ENCODE measurements around the gene FGD3.
"Not testable (repeated sequence)": the region's sequence is repeated elsewhere in the genome, so short reads cannot be mapped to it uniquely, and the experiment has no call there.

FGD3 gene, protein sequence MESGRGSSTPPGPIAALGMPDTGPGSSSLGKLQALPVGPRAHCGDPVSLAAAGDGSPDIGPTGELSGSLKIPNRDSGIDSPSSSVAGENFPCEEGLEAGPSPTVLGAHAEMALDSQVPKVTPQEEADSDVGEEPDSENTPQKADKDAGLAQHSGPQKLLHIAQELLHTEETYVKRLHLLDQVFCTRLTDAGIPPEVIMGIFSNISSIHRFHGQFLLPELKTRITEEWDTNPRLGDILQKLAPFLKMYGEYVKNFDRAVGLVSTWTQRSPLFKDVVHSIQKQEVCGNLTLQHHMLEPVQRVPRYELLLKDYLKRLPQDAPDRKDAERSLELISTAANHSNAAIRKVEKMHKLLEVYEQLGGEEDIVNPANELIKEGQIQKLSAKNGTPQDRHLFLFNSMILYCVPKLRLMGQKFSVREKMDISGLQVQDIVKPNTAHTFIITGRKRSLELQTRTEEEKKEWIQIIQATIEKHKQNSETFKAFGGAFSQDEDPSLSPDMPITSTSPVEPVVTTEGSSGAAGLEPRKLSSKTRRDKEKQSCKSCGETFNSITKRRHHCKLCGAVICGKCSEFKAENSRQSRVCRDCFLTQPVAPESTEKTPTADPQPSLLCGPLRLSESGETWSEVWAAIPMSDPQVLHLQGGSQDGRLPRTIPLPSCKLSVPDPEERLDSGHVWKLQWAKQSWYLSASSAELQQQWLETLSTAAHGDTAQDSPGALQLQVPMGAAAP

DNA sequence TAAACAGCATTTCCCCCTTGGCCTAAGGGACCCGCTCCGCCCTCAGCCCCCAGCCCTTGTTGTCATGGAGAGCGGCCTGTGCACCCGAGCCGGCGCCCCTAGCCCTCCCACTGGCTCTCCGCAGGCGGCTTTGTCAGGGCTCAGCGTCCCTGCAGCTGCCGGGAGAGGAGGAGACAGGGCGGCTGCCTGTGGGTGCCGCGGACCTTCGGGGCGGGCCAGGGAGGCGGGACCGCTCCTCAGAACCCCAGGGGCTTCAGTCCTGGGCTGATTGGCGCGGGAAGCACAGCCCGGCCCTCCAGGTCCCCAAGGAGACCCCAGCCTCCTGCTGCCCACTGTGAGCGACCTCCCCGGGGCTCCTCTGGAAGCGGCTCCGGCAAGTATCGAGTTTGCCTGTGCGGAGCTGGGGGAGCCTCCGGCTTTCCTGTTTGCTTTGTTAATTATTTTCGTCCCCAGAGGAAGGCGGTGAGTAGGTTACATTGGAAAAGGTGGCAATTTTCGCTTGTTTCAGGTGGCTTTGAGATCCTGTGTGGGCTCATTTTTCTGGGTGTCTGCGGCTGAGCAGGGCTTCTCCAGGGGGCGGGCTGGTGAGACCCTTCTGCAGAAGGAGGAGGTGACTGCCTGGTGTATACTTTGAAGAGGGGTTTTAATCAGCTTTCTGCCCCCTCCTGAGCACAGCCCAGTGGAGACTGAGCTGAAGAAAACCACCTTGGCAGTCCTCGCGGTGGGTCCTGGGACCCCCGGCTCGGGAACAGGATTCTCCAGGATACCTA, at the start of gene FGD3:
TSS of gene FGD3 (plus strand) at position 256 of the 770 bp plus-strand sequence. CDS start 28,734 bp downstream, outside the sequence.
- peak; percentile 80 for DNase-seq (ENCODE audit: low spot score)

DNA sequence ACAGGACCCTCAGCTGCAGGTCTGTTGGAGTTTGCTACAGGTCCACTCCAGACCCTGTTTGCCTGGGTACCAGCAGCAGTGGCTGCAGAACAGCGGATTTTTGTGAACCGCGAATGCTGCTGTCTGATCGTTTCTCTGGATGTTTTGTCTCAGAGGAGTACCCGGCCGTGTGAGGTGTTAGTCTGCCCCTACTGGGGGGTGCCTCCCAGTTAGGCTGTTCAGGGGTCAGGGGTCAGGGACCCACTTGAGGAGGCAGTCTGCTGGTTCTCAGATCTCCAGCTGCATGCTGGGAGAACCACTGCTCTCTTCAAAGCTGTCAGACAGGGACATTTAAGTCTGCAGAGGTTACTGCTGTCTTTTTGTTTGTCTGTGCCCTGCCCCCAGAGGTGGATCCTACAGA, 42.2 kb upstream of the FGD3 start:
- DNase-seq (ENCODE audit: low spot score) = not testable (repeated sequence)

DNA sequence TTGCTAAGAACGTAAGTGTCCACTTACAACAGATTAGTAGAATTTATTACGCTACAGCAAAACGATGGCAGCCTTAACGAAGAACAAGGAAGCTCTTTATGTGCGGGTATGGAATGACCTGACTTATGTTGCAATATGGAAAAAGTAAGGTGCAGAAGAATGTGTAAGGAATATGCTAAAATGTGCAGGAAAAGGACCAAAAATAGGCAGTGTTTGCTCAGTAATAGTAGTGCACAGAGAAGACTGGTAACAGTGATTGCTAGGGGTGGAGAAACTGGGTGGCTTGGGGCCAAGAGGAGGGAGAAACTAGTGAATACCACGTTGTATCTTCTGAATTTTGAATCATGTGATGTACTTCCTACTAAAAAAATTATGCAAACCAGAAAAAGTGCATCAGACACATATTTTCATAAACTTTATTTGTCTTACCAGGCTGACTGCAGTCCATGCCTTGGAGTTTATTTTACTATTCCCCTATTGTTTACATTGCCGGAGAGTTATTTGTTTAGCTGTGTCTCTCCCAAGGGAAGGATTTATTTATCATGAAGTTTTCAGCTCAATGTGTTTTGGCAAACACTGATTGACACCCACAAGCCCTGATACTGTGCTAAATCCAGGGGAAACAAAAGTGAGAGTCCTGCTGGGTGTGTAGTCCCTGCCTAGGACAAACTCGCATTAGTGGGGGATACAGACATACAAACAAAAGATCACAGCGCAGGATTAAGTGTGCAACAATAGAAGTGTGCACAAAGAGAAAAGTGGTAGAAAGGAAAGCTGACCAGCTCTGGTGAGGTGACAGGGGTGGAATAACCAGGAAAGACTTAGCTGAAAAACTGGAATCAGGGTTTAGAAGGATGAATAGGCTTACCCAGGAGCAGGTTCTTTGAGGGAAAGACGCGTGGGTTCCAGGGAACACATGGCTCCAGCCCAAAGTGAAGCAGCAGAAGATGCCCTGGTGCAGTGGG, 35.5 kb upstream of the FGD3 start:
- DNase-seq (ENCODE audit: low spot score) = no peak

DNA sequence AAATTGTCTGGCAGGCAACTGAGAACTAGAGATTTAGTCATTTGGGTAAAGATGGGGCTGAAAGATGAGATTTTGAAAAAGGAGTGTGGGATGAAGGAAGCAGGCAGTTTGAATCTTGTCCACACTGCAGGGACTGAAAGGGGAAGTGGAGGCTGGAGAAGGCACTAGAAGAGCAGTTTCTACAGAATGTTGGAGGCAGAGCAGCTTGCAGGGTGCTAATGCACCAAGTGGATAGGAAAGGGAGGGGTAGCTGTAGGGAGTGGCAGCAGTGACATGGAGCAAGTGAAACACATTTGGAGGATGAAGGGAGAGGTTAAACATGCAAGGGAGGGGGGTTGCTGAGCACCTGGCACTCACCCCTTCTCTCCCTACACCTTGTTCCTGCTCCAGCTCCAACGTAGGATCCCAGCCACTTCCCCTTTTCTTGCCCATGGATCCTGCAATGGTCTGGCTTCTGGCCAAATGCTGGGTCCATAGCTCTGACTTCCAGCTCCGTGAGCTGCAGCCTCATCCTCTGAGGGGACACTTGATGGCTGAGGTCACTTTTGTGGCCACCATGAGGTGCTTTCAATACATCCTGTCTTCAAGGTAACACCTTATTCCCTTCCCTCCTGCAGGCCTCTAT, 30.0 kb upstream of the FGD3 start:
- DNase-seq (ENCODE audit: low spot score) = no peak

DNA sequence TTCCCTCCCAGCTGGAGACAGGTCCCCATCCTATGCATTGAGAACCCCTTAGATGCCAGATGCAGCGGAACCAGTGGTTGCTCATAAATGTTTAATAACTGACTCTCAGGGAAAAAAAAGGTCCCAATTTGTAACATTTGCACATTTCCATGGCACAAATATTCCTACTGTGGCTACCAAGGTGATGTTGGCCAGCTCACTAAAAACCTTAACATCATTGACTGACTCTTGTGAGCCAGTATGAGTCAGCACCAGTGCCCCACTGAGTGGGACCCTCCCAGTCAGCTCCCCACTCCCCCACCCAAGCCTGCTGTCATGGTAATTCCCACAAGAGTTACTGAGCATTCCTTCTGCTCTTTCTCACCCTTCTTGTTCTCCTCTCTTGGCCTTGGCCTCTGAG, 26.9 kb upstream of the FGD3 start:
- DNase-seq (ENCODE audit: low spot score) = no peak

DNA sequence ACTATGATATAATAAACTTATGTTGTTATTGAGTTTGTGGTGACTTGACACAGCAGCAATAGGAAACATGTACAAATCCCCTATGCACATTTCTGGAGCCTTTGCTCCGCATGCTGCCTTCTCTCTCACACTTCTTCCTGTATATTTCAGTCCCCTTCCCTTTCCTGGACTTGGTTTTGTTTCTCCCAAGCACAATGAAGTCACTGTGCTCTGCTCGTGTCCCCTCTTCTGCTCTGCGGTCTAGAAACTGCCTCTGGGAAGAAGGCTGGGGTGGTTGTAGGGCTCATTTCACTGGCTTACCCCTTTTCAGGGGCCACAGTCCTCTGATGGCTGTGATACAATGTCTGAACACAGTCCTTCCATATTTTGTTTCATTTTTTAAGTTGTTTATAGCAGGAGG, 15.7 kb upstream of the FGD3 start:
- no peak for DNase-seq (ENCODE audit: low spot score)

DNA sequence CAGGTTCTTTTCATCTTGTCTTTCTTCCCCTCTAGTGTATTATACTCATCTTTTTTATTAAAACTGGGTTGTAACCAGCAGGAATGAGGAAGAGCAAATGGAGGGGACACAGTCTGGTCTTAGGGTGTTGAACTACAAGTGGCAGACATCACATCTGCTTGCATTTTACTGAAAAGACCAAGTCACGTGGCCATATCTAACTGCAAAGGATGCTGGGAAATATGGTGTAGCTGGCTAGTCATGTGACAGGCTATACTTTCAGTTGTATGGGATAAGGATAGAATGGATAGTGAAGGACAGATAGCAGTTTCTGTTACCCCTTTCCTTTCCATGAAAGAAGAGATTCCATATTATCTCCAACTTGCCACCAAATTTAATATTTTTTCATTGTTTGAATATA, 13.0 kb upstream of the FGD3 start:
- no peak for DNase-seq (ENCODE audit: low spot score)

DNA sequence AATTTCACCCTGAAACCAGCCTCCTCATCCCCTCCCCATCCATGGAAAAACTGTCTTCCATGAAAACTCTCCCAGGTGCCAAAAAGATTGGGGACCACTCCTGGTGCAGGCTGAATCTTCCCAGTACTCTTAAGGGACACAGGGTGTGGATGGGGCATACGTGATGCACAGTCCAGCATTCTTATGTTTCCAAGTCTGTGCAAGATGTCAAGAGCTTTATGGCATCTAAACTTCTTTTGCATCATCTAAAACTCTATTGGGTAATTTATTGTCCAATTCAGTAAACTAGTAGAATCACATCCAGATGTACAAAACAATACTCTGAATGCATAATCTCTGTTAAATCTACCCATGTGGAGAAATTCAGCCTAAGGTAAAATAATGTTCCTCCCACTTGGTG, 9.3 kb upstream of the FGD3 start:
- DNase-seq (ENCODE audit: low spot score) = no peak

DNA sequence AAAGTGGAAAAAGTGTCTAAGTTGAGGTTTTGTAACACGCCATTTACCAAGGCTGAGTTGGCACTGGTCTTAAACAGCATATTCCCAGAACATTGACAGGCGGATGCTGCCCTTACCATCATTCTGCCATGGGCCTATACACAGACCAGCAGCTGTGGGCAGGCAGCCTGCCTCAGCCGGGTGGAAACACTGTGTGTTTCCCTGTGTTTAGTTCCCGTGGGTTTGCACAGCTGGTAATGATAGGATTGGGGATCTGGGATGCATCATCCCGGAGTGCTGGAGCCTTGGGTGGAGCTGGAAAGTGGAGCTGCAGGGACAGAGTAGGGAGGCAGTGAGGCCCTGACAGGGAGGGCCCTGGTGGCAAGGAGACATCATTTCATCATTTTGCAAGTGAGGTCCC, 5.5 kb upstream of the FGD3 start:
- DNase-seq (ENCODE audit: low spot score) = no peak

DNA sequence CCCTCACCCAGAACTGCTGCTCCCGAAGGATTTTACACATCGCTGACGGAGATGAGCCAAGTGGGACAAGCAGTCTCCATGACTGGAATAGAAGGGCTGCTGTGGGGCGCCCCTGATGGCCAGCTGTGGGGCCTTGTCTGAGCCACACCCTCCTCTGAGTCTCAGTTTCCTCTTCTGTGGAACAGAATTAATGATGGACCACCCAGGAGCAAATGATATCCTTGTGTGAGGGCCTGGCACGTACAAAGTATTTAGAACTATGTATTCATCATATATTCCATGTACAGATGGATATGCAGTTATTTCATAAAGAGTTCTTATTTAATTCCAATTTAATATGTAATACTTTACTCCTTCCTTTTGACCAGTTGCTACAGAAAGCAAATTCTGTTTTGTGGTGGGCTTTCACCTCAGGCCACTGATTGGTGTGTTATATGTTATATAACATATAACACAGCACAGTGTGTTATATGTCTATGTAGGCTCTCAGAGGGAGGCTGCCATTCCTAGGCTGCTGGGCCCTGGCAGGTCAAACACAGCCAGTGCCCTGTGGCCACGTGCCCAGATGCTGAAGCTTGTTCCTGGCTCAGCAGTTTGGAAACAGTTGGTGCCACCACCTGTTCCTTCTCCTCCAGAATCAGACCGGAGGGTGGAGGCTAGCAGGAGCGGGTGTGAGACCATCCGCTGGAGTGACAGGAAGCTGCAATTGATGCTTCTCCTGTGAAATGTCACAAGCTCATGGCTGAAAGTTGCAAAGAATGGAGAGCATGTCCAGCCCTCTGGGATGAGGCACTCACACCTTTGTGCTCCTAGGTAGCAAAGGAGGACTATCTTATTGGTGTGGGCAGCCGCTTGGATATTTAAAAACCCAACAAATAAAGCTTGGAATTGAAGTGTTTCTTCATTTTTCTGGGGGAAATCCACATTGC, 4.4 kb upstream of the FGD3 start:
- DNase-seq (ENCODE audit: low spot score) = no peak

DNA sequence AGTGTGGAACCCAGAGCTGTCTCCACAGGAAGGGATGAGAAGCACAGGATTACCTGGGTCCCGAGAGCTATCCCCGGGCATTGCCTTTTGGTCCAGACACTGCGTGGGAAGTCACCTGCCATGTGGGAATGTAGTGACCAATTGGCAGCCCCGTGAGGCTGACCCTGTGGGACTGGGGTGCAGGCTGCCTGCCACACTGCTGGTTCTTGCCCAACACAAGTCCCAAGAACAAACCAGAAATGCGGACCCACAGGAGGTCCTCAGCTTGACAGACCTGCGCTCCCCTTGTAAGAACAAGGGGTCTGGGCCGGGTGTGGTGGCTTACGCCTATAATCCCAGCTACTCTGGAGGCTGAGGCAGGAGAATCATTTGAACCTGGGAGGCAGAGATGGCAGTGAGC, 2.4 kb upstream of the FGD3 start:
- DNase-seq (ENCODE audit: low spot score) = no peak

DNA sequence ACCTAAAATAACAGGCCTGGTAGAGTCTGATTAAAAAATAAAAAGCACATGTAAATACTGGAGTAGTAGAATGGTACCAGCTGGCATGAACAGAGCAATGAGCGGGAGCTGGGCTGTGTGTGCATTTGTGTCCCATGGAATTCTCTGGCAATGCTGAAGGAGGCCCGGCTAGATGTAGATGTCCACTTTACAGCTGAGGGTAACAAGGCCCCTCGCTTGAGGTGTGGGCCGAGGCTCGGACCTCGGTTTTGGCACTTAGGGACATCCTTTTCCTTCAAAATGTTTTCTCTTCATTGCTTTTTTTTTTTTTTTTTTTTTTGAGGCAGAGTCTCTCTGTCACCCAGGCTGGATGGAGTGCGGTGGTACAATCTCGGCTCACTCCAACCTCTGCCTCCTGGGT, 1.5 kb upstream of the FGD3 start:
- no peak for DNase-seq (ENCODE audit: low spot score)

DNA sequence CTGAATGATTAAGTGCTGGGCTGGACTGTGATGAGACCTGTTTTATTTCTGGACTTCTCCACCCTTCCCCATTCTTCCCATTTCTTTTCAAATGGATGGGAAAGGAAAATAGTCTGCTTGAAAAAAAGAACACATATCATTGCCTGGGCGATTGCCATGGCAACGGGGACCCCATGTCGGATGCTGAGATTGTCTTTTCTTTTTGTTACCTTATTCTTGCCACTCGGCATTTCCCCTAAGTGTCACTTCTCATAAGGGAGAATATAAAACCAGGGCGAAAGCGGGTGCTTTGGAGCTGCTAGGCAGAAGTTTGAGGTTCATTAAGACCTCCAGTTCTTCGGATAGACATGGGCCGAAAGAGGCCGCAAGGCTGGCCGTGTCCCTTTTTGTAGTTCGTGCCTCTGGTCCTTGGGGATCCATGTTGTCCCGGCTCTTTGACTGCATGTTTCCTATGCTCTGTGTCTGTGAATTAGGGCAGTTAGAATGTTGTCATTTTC, 763 bp downstream of the FGD3 start:
- DNase-seq (ENCODE audit: low spot score) = no peak

DNA sequence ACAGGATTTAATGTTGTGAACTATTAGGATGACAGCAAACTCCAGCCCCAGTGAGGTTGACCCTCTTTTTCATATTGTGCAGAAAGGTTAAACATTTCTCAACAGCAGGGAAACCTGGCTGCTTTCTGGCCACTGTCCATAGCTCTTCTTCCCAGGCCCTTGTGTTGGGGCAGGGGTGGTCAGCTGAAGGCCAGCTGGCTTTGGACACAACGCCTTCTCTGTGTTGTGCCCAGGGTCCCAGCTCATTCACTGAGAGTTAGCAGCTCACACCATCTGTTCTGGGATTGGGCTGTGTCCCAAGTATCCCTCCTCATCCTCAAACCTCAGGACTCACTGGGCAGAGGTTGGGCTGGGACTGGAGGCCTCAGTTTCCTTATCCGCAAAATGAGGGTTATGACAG, 1.3 kb downstream of the FGD3 start:
- no peak for DNase-seq (ENCODE audit: low spot score)

DNA sequence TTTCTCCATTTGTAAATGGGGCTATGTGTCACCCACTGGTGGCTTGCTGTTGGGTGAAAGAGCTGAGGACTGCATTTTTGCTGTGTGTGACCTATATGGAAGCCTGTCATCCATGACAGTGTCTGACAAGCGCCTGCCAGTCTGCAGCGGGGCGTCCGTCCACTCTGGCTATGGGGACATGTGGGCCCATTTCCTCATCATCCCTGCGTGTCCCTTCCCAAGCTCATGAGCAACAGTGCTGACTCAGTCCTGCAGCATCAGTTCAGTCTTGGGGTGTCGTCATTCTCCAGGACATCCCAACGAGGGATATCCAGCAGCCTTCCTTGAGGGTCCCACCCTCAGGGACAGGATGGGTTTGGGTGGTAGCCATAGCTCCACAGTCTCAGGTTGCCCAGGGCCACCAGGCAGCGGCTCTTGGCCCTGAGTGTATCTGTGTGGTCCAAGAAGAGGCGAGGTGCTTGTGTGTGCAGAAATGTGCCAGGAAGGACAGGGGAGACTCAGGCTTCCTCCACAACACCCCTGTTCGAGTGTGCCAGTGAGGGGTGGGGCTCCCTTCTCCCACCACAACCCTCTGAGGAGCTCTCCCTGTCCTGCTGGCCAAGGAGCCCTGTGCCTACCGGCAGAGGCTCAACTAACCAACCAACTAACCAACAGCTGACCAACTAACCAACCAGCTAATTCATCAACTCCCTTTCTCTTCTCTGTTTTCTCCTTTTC, 2.1 kb downstream of the FGD3 start:
- no peak for DNase-seq (ENCODE audit: low spot score)

DNA sequence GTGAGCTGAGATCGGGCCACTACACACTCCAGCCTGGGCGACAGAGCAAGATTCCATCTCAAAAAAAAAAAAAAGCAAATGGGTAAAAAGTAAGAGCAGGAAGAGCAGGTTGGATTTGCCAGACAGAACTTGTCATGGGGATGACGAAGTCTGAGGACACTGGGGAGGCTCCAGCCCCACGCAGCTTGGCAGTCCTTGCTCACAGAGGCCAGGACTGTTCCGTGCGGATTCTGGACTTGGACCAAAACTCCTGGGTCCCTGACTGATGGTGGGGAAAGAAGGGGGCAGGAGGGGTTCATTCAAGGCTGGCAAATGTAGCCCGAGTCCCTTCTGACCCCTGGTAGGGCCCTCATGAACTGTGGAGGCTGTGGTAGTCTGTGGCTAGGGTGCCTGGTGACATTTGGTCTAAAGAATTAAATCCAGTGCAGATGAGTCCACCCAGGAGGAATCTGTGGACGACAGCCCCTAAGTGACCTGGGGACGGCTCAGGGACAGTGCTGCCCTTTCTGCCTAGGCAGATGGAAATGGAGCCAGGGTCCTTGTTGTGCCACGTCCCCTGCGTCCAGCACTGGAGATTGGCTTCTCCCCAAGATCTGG, 3.1 kb downstream of the FGD3 start:
- no peak for DNase-seq (ENCODE audit: low spot score)

DNA sequence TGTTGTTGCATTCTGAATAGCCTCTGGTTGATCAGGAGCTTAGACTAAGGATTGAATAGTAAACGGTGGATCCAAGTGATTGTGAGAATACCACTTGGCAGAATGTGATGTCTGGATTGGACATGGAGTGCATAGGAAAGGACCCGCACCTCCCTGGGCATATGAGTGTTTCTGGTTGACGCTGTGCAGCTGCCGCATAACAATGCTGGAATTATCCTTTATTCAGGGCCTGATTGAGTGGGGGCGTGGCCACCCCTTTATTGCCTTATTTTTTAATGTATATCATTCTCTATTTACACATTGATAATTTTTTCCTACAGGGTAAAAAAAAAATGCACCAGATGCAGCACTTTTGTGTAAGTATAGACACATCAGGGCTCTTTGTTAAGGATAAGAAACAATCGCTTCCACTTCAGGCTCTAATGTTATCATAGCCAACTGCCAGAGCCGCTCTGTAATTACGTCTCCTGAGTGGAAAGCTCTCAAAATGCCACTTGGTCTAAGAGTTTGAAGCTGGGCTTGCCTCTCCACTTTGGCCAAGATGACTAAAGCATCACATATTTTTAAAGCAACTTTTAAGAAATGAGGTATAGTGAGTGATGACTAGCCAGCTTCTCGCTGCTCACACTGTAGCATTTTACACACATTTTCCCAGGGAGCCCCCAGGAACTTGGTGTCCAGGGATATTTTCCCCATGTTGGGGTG, 5.7 kb downstream of the FGD3 start:
- DNase-seq (ENCODE audit: low spot score) = no peak

Measured in D341Med (cell line).